Fibroblast of villous mesenchyme (primary cell): ENCODE results near the gene NKAIN4. TPM values are rescaled to one million over a fixed set of nuclear protein-coding genes. Genes with fewer than 3 reads are reported as not detected.

Experiments used
- DNase-seq: peaks from one replicate; pipeline ENCODE4 v3.0.0-alpha.2; 2010; ENCODE audit warnings: low read depth
- H3K4me3 ChIP-seq: 2 replicates; pipeline ENCODE4 v1.5.1; 2011; ENCODE audit warnings: low read depth, mild to moderate bottlenecking, low read length
- total RNA-seq: library from RNA; depleted of rRNA; stranded (reverse); fragments of >200 nt; gene quantifications from 2 replicates; pipeline ENCODE4 v1.2.3, GENCODE V29; 2012
- TF ChIP-seq, protein P1 (sequence below): IDR thresholded peaks from 2 replicates; pipeline ENCODE4 v1.5.1; 2012; ENCODE audit warnings: low read depth, mild to moderate bottlenecking, low read length; ENCODE audit not compliant: insufficient read depth

The NKAIN4 gene
- total RNA-seq, 1 donor: not detected

DNA sequence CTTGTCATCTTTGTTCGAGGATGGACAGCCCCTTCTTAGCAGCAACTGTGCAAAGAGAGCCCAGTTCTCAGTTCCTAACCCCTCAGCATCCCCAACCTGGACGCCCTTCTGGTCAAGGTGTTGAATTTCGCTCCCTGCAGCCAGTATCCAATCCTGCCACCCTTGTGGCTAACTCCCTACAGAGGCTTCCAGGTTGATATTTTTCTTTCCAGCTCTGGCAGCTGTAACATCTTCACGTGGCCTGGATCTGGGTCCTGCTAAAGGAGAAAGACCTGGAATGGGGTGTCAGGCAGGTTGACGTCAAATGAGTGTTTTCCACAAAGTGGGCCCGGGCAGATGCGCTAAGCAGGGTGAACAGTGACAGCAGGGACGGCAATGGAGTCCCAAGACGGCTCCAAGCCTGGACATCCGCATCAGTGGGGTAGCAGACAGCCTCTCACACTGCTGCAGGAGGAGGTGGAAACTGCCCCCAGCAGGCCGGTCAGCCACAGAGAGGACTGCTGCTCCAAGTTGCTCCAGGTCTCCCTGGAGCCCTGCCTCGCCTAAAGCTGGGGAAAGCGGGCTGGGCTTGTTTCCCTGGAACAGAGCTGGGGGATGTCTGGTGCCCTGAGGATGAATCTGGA lies 37.3 kb downstream of the NKAIN4 start:
- DNase-seq: no peak
- TF ChIP-seq, protein P1, sequence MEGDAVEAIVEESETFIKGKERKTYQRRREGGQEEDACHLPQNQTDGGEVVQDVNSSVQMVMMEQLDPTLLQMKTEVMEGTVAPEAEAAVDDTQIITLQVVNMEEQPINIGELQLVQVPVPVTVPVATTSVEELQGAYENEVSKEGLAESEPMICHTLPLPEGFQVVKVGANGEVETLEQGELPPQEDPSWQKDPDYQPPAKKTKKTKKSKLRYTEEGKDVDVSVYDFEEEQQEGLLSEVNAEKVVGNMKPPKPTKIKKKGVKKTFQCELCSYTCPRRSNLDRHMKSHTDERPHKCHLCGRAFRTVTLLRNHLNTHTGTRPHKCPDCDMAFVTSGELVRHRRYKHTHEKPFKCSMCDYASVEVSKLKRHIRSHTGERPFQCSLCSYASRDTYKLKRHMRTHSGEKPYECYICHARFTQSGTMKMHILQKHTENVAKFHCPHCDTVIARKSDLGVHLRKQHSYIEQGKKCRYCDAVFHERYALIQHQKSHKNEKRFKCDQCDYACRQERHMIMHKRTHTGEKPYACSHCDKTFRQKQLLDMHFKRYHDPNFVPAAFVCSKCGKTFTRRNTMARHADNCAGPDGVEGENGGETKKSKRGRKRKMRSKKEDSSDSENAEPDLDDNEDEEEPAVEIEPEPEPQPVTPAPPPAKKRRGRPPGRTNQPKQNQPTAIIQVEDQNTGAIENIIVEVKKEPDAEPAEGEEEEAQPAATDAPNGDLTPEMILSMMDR: no peak

DNA sequence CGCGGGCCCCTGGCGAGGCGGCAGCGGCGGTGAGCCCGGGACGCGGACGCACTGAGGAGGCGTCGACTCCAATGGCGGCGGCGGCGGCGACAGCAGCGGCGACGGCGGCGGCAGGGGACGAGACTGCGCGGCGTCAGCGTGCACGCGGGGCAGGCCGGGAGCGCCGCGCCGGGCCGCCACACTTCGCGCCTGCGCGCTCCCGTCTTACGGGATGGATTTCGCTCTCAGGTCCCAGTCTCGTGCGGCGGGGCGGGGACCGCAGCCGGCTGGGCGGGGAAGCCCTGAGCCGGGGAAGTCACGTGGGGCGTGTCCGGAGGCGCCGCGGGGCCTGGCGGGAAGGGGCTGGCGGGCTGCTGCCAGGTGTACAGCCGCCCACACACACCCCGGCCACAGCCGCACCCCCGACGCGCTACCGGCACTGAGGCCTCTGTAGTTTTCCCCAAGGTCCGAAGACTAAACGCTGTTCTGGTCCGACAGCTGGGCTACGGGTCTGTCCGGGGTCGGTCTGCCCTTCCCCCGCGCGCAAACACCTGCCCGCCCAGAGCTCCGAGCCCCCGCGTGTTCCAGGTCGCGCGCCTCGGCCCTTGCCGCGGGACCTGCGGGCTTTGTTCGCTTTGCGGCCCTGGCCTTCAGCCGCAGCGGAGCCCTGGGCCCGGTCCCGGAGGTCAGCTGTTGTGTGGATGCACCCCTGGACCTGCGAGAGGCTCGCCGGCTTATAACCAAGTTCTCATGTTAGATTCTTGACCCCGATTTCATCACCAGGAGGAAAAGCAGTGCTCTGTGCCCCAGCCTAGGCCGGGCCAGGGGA lies 38.0 kb downstream of the NKAIN4 start, which contains the start of gene YTHDF1:
YTHDF1 (minus strand) TSS at position 91 of the 808 bp plus-strand sequence. CDS start 239 bp downstream, outside the sequence.
- peak; percentile 93 for DNase-seq
- H3K4me3 ChIP-seq: peak within 1 kb of the TSS; percentile 82
- TF ChIP-seq, protein P1: no peak

More for the DNA sequence above, 37.3 kb downstream of the NKAIN4 start:
- H3K4me3 ChIP-seq: peak overlapping the region; percentile 73

DNA sequence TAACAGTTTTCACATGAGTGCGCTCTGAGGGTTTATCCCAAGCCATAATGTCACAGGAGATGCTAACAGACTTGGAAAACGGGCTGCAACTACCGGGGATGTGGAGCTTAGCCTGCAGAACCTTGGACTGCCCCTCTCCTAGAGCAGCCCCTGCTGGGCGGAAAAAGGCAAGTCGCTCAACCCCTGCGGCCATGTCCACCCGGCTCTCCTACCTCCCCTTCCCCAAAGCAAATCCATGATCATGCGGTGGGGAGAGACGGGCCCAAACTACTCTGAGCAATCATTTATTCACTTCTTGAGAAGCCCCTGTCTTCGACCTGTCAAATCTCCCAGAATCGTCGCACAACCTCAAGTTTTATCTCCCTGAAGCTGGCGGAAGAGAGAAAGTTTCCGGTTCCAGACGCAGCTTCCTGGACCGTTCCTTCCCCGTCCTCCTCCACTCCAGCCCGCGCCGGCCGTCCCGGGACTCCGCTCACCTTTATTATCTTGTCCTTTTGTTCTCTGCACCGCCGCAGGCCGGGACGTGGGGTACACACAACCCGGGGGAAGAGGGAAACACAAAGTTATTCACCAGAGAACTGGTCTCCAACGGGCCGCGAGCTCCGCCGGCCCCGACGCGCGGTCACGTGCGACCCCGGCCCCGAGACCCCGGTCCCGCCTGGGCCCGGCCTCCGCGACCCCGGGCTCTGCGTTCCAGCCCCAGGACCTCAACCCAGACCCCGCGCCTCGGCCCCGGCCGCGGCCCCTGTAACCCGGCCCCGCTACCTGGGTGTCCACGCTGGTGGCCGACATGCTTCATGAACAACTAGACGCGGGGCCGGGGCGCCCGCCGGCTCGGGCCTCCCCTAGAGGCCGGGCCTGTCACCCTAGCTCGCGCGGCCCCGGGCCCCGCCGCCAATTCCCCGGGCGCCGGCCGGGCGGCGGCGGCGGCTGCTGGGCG lies 38.9 kb downstream of the NKAIN4 start:
- peak overlapping the region; percentile 82 for H3K4me3 ChIP-seq
- TF ChIP-seq, protein P1: peak; percentile 71
- DNase-seq: peak; percentile 69

DNA sequence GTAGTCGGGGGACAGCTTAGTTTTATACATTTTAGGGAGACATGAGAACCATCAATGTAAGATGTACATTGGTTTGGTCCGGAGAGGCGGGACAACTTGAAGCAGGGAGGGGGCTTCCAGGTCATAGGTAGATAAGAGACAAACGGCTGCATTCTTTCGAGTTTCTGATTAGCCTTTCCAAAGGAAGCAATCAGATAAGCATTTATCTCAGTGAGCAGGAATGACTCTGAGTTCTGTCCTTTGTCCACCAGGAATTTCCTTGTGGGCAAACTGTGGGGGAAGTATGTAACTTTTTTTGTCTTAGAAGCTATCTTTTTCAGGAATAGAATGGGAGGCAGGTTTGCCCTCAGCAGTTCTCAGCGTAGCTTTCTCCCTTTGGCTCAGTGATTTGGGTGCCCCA lies 39.7 kb downstream of the NKAIN4 start:
- peak overlapping the region; percentile 82 for H3K4me3 ChIP-seq
- TF ChIP-seq, protein P1: no peak
- no peak for DNase-seq

DNA sequence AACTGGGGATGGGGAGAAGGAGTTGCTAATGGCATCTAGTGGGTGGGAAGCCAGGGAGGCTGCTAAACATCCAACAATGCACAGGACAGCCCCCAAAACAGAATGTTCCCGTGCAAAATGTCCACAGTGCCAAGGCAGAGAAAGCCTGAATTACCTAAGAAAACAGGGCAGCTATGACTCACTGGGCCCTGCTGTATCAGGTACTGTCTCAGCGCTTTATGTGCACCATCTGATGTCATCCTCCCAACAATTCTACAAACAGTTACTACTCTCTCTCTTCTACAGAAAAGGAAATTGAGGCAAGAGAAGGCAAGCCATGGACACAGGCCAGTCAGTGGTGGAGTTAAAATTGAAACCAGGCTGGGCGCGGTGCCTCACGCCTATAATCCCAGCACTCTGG lies 41.5 kb downstream of the NKAIN4 start:
- H3K4me3 ChIP-seq: no peak overlapping the region
- TF ChIP-seq, protein P1: no peak
- no peak for DNase-seq

DNA sequence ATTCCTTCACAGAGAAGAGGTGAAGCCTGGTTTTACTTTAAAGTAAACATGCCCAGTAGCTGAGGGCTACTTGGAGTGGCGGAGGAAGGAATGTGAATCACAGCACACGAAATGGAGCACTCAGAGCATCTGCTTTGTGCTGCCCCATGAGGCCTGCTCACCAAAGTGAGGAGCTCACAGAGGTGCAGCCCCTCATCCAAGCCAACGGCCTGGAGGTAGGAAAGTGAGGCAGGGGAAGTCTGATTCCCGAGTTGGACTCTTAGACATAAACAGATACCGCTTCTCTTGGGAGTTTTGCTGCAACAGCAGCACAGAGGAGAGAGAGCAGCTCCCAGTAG lies 41.9 kb downstream of the NKAIN4 start:
- DNase-seq: no peak
- TF ChIP-seq, protein P1: peak; percentile 9
- no peak overlapping the region for H3K4me3 ChIP-seq
